PC-9 (cell line): ENCODE data around the gene BCL11A. TPM values are rescaled to one million over a fixed set of nuclear protein-coding genes. Genes with fewer than 3 reads are reported as not detected.

Experiments used
- BruUV-seq: library from RNA; stranded (reverse); fragments of 400-500 nt; replicated peaks from 2 replicates; lab custom pipeline; 2021; lab: Mats Ljungman, UMichigan
- CTCF ChIA-PET: fragments of 300-600 bp; sonication (Branson Sonifier 250); formaldehyde crosslinking; loops from one replicate; lab custom pipeline; 2022; ENCODE audit warnings: antibody characterized with exemption; lab: Charles Lee
- POLR2A ChIA-PET: fragments of 300-600 bp; sonication (Branson Sonifier 250); formaldehyde crosslinking; loops from one replicate; lab custom pipeline; 2022; ENCODE audit warnings: antibody characterized with exemption; ENCODE audit not compliant: unreplicated experiment; lab: Charles Lee
- DNase-seq, 2 experiments: peaks; one replicate each; pipeline versions ENCODE4 v3.0.0 to v3.0.0-alpha.2; 2015 to 2022; ENCODE audit warnings: mixed read lengths in 1 of 2
- H2AFZ ChIP-seq: fragments of 200-600 bp; sonication (generic); 2 replicates; pipeline ENCODE4 v1.8.1; 2017; ENCODE audit warnings: antibody characterized with exemption
- H3F3A ChIP-seq: fragments of 200-600 bp; sonication (generic); 2 replicates; pipeline ENCODE4 v1.8.1; 2017; ENCODE audit warnings: antibody characterized with exemption, mild to moderate bottlenecking, low read depth; ENCODE audit not compliant: insufficient read depth
- H3K27ac ChIP-seq: fragments of 200-600 bp; sonication (generic); 2 replicates; pipeline ENCODE4 v1.6.1; 2016; ENCODE audit warnings: mixed run types
- H3K27me3 ChIP-seq: fragments of 200-600 bp; sonication (generic); 2 replicates; pipeline ENCODE4 v1.6.1; 2016; ENCODE audit warnings: low read depth, mixed run types; ENCODE audit not compliant: insufficient read depth
- H3K36me3 ChIP-seq: fragments of 200-600 bp; sonication (generic); 2 replicates; pipeline ENCODE4 v1.6.1; 2016; ENCODE audit warnings: low read depth, mixed run types
- H3K4me1 ChIP-seq: fragments of 200-600 bp; sonication (generic); replicated peaks from 2 replicates; pipeline ENCODE4 v1.6.1; 2016; ENCODE audit warnings: mixed run types; ENCODE audit not compliant: insufficient read depth
- H3K4me2 ChIP-seq: fragments of 200-600 bp; sonication (generic); 2 replicates; pipeline ENCODE4 v1.6.1; 2017; ENCODE audit warnings: mixed run types
- H3K4me3 ChIP-seq: fragments of 200-600 bp; sonication (generic); 2 replicates; pipeline ENCODE4 v1.6.1; 2016; ENCODE audit warnings: mixed run types
- H3K79me2 ChIP-seq: fragments of 200-600 bp; sonication (generic); 2 replicates; pipeline ENCODE4 v1.6.1; 2017; ENCODE audit warnings: low read depth, mixed run types
- H3K9me2 ChIP-seq: fragments of 200-600 bp; sonication (generic); 2 replicates; pipeline ENCODE4 v1.8.1; 2017; ENCODE audit warnings: mild to moderate bottlenecking; ENCODE audit not compliant: insufficient read depth
- H3K9me3 ChIP-seq: fragments of 200-600 bp; sonication (generic); 2 replicates; pipeline ENCODE4 v1.8.1; 2016; ENCODE audit warnings: low read depth; ENCODE audit not compliant: insufficient read depth
- H4K20me1 ChIP-seq: fragments of 200-600 bp; sonication (generic); 2 replicates; pipeline ENCODE4 v1.8.1; 2017; ENCODE audit not compliant: insufficient read depth
- CTCF ChIP-seq: fragments of 200-600 bp; sonication (generic); conservative IDR thresholded peaks from 2 replicates; pipeline ENCODE4 v1.6.1; 2017; ENCODE audit warnings: mixed run types, antibody characterized with exemption, mild to moderate bottlenecking, moderate library complexity
- EZH2 ChIP-seq: fragments of 200-600 bp; sonication (generic); IDR thresholded peaks from 2 replicates; pipeline ENCODE4 v1.8.0; 2017; ENCODE audit warnings: antibody characterized with exemption, low read depth
- intact Hi-C: fragments of 100-400 bp; cut with micrococcal nuclease; formaldehyde crosslinking; loops from one replicate; pipeline ENCODE4 v1.10.0; 2022; ENCODE audit not compliant: unreplicated experiment
- total RNA-seq: library from RNA; stranded (reverse); gene quantifications from 2 replicates; pipeline ENCODE4 v1.2.3, GENCODE V29; 2021

The BCL11A gene
- total RNA-seq, 1 experiment from 2014 or later = not detected

GRCh38 chr2:60517446-60517845 lies 36.0 kb downstream of the BCL11A start:
- Histone ChIP-seq H3K27ac (no peak overlapping the region), H3K79me2 (no peaks in the 10 kb centered on the region), H4K20me1 (no peaks in the 10 kb centered on the region), H3K4me3 (no peak overlapping the region), H3K9me3 (no peaks in the 10 kb centered on the region), H3K27me3 (peaks cover 64% of the 10 kb centered on the region), H2AFZ (no peak overlapping the region), H3K4me2 (no peak overlapping the region), H3K4me1 (no peaks in the 10 kb centered on the region), H3F3A (no peaks in the 10 kb centered on the region), H3K36me3 (no peaks in the 10 kb centered on the region), H3K9me2 (no peaks in the 10 kb centered on the region)
- no peak for DNase-seq
- TF ChIP-seq EZH2 (no peak), CTCF (no peak)
- ChIA-PET CTCF (no interaction called here), POLR2A (interaction anchor here (0.6 kb wide), 1 partner anchor 45 kb away, joined by 4 read pairs; no protein-coding TSS in a partner anchor)
- BruUV-seq = no TSS peak
- intact Hi-C loops = no loop called here

GRCh38 chr2:60516826-60517225 lies 36.6 kb downstream of the BCL11A start:
- Histone ChIP-seq H3F3A (no peaks in the 10 kb centered on the region), H3K9me3 (no peaks in the 10 kb centered on the region), H3K36me3 (no peaks in the 10 kb centered on the region), H4K20me1 (no peaks in the 10 kb centered on the region), H3K9me2 (no peaks in the 10 kb centered on the region), H3K4me2 (no peak overlapping the region), H3K4me3 (no peak overlapping the region), H3K4me1 (no peaks in the 10 kb centered on the region), H2AFZ (no peak overlapping the region), H3K27ac (no peak overlapping the region), H3K27me3 (peaks cover 61% of the 10 kb centered on the region), H3K79me2 (no peaks in the 10 kb centered on the region)
- intact Hi-C loops = no loop called here
- no TSS peak for BruUV-seq
- DNase-seq = no peak
- ChIA-PET CTCF (no interaction called here), POLR2A (no interaction called here)
- TF ChIP-seq EZH2 (no peak), CTCF (no peak)

GRCh38 chr2:60516383-60516811 lies 37.1 kb downstream of the BCL11A start:
- no peak for TF ChIP-seq EZH2
- no peak for TF ChIP-seq CTCF

More at GRCh38 chr2:60516383-60516811, 37.1 kb downstream of the BCL11A start:
- Histone ChIP-seq H3K36me3 (no peaks in the 10 kb centered on the region), H4K20me1 (no peaks in the 10 kb centered on the region), H3F3A (no peaks in the 10 kb centered on the region), H3K4me1 (no peaks in the 10 kb centered on the region), H3K4me3 (no peak overlapping the region), H2AFZ (no peak overlapping the region), H3K9me3 (no peaks in the 10 kb centered on the region), H3K79me2 (no peaks in the 10 kb centered on the region), H3K9me2 (no peaks in the 10 kb centered on the region), H3K27me3 (peaks cover 60% of the 10 kb centered on the region), H3K27ac (no peak overlapping the region), H3K4me2 (no peak overlapping the region)
- no TSS peak for BruUV-seq
- intact Hi-C loops = no loop called here
- DNase-seq = no peak
- ChIA-PET CTCF (no interaction called here), POLR2A (no interaction called here)
